OCI-LY3 (cell line): Measurements from ENCODE around the gene VCL.

ENCODE experiments used
- H2AFZ ChIP-seq: fragments of 200-600, 300-600 bp; shearing (Covaris generic); 2 replicates; pipeline ENCODE4 v1.6.0; 2014; ENCODE audit warnings: antibody characterized with exemption, low read depth, low read length
- H3K27ac ChIP-seq: fragments of 200-600, 300-600 bp; sonication (generic); 2 replicates; pipeline ENCODE4 v1.5.1; 2014; ENCODE audit warnings: mild to moderate bottlenecking, low read length, moderate library complexity, mixed read lengths
- H3K27me3 ChIP-seq: fragments of 200-600, 300-600 bp; sonication (generic); 2 replicates; pipeline ENCODE4 v1.6.1; 2014; ENCODE audit warnings: low read depth, low read length, mixed read lengths
- H3K36me3 ChIP-seq: fragments of 200-600, 300-600 bp; sonication (generic); replicated peaks from 2 replicates; pipeline ENCODE3; 2014; ENCODE audit warnings: low read depth, low read length, mixed read lengths
- H3K4me1 ChIP-seq: fragments of 300-600, 200-600 bp; sonication (generic); 2 replicates; pipeline ENCODE4 v1.6.1; 2014; ENCODE audit warnings: low read length, mixed read lengths
- H3K4me2 ChIP-seq: fragments of 200-600, 300-600 bp; sonication (generic); 2 replicates; pipeline ENCODE4 v1.6.1; 2014; ENCODE audit warnings: low read length, mixed read lengths
- H3K4me3 ChIP-seq: fragments of 300-600, 200-600 bp; sonication (generic); 2 replicates; pipeline ENCODE4 v1.5.1; 2014; ENCODE audit warnings: antibody characterized with exemption, mild to moderate bottlenecking, low read length, moderate library complexity
- H3K79me2 ChIP-seq: fragments of 300-600, 200-600 bp; shearing (Covaris generic); 2 replicates; pipeline ENCODE4 v1.6.1; 2014; ENCODE audit warnings: mild to moderate bottlenecking, low read length, mixed read lengths
- H3K9ac ChIP-seq: fragments of 300-600, 200-600 bp; shearing (Covaris generic); 2 replicates; pipeline ENCODE4 v1.6.0; 2014; ENCODE audit warnings: mild to moderate bottlenecking, low read length, moderate library complexity
- H3K9me3 ChIP-seq: fragments of 200-600, 300-600 bp; shearing (Covaris generic); 2 replicates; pipeline ENCODE4 v1.6.1; 2014; ENCODE audit warnings: low read length, mixed read lengths; ENCODE audit not compliant: insufficient read depth
- H4K20me1 ChIP-seq: fragments of 200-600, 300-600 bp; sonication (generic); 2 replicates; pipeline ENCODE4 v1.6.1; 2016; ENCODE audit warnings: low read length, mixed read lengths; ENCODE audit not compliant: insufficient read depth
- EZH2phosphoT487 ChIP-seq: fragments of 200-600 bp; shearing (Covaris generic); IDR thresholded peaks from 2 replicates; pipeline ENCODE4 v1.6.1; 2018; ENCODE audit warnings: antibody characterized with exemption, mixed run types, low read depth
- TF ChIP-seq, protein P1 (sequence below): fragments of 200-600, 300-600 bp; sonication (generic); IDR thresholded peaks from 2 replicates; pipeline ENCODE4 v1.5.1; 2014; ENCODE audit warnings: antibody characterized with exemption, low read length, low read depth

VCL gene

DNA sequence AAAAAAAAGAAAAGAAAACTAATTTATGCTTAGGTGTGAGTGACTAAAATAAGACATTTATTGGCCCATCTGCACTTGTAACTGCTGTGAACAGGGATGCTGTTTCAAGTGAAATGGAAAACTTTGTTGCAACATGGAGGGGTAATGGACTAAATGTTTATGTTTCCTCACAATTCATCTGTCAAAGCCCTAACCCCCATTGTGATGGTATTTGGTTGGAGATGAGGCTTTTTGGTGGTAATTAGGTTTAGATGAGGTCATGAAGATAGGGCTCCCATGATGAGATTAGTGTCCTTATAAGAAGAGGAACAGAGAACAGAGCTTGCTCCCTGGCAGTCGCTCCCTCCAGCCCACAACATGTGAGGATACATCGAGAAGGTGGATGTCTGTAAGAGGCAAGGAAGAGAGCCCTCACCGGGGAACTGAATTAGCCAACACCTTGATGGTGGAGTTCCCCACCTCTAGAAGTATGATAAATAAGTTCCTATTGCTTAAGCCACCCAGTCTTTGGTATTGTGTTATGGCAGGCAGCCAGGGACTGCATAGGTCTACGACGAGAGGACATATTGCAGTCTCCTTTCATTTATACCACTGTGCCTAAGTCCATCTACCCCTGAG, 28.6 kb upstream of the VCL start:
- Histone ChIP-seq H3K9ac (no peak overlapping the region), H3K4me1 (peaks cover 10% of the 10 kb centered on the region), H3K4me2 (no peak overlapping the region), H3K27ac (no peak overlapping the region), H4K20me1 (no peaks in the 10 kb centered on the region), H3K27me3 (no peaks in the 10 kb centered on the region), H3K36me3 (no peaks in the 10 kb centered on the region), H3K9me3 (no peaks in the 10 kb centered on the region), H3K4me3 (no peak overlapping the region), H2AFZ (no peak overlapping the region), H3K79me2 (no peaks in the 10 kb centered on the region)
- TF ChIP-seq, protein P1, sequence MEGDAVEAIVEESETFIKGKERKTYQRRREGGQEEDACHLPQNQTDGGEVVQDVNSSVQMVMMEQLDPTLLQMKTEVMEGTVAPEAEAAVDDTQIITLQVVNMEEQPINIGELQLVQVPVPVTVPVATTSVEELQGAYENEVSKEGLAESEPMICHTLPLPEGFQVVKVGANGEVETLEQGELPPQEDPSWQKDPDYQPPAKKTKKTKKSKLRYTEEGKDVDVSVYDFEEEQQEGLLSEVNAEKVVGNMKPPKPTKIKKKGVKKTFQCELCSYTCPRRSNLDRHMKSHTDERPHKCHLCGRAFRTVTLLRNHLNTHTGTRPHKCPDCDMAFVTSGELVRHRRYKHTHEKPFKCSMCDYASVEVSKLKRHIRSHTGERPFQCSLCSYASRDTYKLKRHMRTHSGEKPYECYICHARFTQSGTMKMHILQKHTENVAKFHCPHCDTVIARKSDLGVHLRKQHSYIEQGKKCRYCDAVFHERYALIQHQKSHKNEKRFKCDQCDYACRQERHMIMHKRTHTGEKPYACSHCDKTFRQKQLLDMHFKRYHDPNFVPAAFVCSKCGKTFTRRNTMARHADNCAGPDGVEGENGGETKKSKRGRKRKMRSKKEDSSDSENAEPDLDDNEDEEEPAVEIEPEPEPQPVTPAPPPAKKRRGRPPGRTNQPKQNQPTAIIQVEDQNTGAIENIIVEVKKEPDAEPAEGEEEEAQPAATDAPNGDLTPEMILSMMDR = no peak
- no peak for TF ChIP-seq EZH2phosphoT487

- peaks cover 7% of the 10 kb centered on the region for H3K4me1 ChIP-seq
- TF ChIP-seq EZH2phosphoT487 = no peak
- TF ChIP-seq, protein P1 = no peak
- no peak overlapping the region for H2AFZ ChIP-seq
Observed at GRCh38 chr10:73970845-73971244, 27.1 kb upstream of the VCL start.

GRCh38 chr10:73971636-73972354, 26.1 kb upstream of the VCL start:
- no peaks in the 10 kb centered on the region for H3K79me2 ChIP-seq
- no peak overlapping the region for H3K4me3 ChIP-seq
- no peaks in the 10 kb centered on the region for H3K36me3 ChIP-seq
- TF ChIP-seq EZH2phosphoT487 = no peak
- TF ChIP-seq, protein P1 = no peak
- H3K4me1 ChIP-seq = no peaks in the 10 kb centered on the region
- H3K27me3 ChIP-seq = no peaks in the 10 kb centered on the region
- no peak overlapping the region for H3K9ac ChIP-seq
- no peaks in the 10 kb centered on the region for H3K9me3 ChIP-seq
- no peak overlapping the region for H2AFZ ChIP-seq
- H3K4me2 ChIP-seq = no peak overlapping the region
- H3K27ac ChIP-seq = no peak overlapping the region
- no peaks in the 10 kb centered on the region for H4K20me1 ChIP-seq

More at GRCh38 chr10:73970845-73971244, 27.1 kb upstream of the VCL start:
- Histone ChIP-seq H3K4me2 (no peak overlapping the region), H3K36me3 (no peaks in the 10 kb centered on the region), H3K27ac (no peak overlapping the region), H4K20me1 (no peaks in the 10 kb centered on the region), H3K4me3 (no peak overlapping the region), H3K9ac (no peak overlapping the region), H3K27me3 (no peaks in the 10 kb centered on the region), H3K79me2 (no peaks in the 10 kb centered on the region), H3K9me3 (no peaks in the 10 kb centered on the region)

DNA sequence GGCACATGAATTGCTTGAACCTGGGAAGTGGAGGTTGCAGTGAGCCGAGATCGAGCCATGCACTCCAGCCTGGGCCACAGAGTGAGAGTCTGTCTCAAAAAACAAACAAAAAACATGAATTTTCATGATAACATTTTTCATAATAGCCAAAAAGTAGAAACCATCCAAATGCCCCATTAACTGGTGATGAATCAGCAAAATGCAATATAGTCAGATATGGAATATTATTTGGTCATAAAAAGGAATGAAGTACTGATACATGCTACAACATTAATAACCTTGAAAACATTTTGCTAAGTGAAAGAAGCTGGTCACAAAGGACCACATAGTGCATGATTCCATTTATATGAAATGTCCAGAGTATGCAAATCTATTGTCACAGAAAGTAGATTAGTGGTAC, 24.5 kb upstream of the VCL start:
- Histone ChIP-seq H3K4me1 (no peaks in the 10 kb centered on the region), H3K4me2 (no peak overlapping the region)
- TF ChIP-seq, protein P1 = no peak
- TF ChIP-seq EZH2phosphoT487 = no peak

More for the DNA sequence above, 24.5 kb upstream of the VCL start:
- Histone ChIP-seq H3K36me3 (no peaks in the 10 kb centered on the region), H3K9me3 (no peaks in the 10 kb centered on the region), H3K27ac (no peak overlapping the region), H2AFZ (no peak overlapping the region), H3K79me2 (no peaks in the 10 kb centered on the region), H4K20me1 (no peaks in the 10 kb centered on the region), H3K27me3 (no peaks in the 10 kb centered on the region), H3K4me3 (no peak overlapping the region), H3K9ac (no peak overlapping the region)
